ENCODE results near the gene FGGY.

- no peak for TF ChIP-seq POLR2A (IDR thresholded peaks at IDR 0.05)
- TF ChIP-seq CTCF (IDR thresholded peaks at IDR 0.05 in 4 of 5, conservative IDR thresholded peaks at IDR 0.05 in 1 of 5) = no peak
Observed at GRCh38 chr1:59673573-59674450, 376.9 kb downstream of the FGGY start.
